B cell (primary cell): ENCODE data around the gene SLC37A1.

Experiments
- CTCF ChIP-seq: fragments of 200-600 bp; IDR thresholded peaks from one replicate; pipeline ENCODE4 v1.8.0; 2022; ENCODE audit warnings: antibody characterized with exemption, mild to moderate bottlenecking
- EZH2 ChIP-seq: IDR thresholded peaks from 2 replicates; pipeline ENCODE4 v1.6.1; 2012; ENCODE audit warnings: borderline replicate concordance, low read depth, mild to moderate bottlenecking, moderate library complexity, low read length; ENCODE audit not compliant: insufficient read depth, poor library complexity, severe bottlenecking

- TF ChIP-seq CTCF = no peak
- TF ChIP-seq EZH2 = no peak
Observed at GRCh38 chr21:42526379-42526727, 12.7 kb downstream of the SLC37A1 start.
